Cardiac fibroblast (primary cell): ENCODE measurements around the gene R3HDM4.
A peak's percentile ranks its signal among the peaks of the same experiment; 100 is the strongest.

Source experiments
- DNase-seq, 2 donors: peaks; one replicate each; pipeline versions ENCODE4 v3.0.0 to v3.0.0-alpha.2; 2010; ENCODE audit warnings: low read depth in 2 of 2
- H3K4me3 ChIP-seq, 2 donors: replicated peaks in 1 of 2; 1 replicate in 1 of 2; 2 replicates in 1 of 2; pipeline ENCODE4 v1.5.1; 2011; ENCODE audit warnings: low read depth in 2 of 2, low read length in 2 of 2, mild to moderate bottlenecking in 2 of 2, moderate library complexity in 1 of 2
- CTCF ChIP-seq: IDR thresholded peaks from one replicate; pipeline ENCODE4 v1.5.1; 2011; ENCODE audit warnings: low read depth, mild to moderate bottlenecking, low read length, inconsistent platforms

The R3HDM4 gene

GRCh38 chr19:911197-912033 lies 1.6 kb downstream of the R3HDM4 start:
- no peak for TF ChIP-seq CTCF
- H3K4me3 ChIP-seq, result peak overlapping the region; percentile 13 to 38
- no peak for DNase-seq

DNA sequence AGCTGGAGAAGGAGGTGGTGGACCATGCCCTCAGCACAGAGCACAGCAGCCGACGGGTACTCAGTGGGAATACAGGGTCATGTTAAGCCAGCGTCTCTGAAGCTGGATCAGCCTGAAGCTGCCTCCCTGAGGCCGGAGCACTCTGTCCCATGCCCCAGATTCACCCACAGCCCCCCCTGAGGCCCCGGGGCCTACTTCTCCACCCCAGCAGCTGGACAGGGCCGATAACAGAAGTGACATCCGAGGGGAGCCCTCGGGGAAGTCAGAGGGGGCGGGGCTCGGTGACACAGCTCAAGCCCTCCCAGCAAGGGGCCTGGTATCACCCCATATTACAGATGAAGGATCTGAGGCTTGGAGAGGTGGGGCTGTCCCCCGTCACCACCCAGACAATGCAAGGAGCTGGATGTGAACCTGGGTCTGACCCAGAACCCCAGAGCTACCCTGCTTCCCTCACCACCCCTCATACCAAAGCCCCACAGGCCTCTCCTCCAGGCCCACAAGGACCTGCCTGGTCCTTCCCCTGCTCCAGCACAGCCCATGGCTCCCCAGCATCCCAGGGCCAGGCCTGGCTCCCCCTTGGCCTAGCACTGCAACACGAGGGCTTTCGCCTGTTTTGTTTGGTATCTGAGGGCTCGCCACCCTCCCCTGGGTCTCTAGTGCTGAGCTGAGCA lies 5.7 kb downstream of the R3HDM4 start:
- no peak overlapping the region for H3K4me3 ChIP-seq
- TF ChIP-seq CTCF, result no peak
- no peak for DNase-seq

DNA sequence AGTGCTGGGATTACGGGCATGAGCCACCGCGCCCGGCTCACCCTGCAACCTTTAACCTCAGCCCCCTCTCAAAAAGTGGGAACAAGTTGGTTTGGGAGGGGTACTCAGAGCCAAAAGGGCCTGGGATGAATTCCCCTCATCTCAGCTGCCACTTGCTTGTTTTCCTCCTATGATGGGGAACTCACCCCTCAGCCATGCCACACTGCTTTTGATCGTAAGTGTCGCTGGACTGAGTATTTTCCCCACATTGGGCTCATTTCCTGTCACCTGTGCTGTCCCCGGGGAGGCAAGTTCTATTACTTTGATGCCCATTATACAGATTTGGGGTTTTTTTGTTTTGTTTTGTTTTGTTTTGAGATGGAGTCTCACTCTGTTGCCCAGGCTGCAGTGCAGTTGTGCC lies 6.5 kb downstream of the R3HDM4 start:
- TF ChIP-seq CTCF, result no peak
- H3K4me3 ChIP-seq, result no peak overlapping the region
- no peak for DNase-seq

DNA sequence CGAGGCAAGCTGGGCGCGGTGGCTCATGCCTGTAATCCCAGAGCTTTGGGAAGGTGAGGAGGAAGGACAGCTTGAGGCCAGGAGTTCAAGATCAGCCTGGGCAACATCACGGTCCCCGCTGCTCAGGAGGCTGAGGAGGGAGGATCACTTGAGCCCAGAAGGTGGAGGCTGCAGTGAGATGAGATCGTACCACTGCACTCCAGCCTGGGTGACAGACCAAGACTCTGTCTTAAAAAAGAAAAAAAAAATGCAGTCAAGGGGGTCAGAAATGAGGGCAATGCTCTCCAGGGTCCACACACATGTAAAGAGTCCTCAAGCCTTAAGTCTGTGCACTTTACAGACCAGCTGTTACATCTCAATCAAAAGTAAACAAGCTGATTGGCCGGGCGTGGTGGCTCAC lies 8.5 kb downstream of the R3HDM4 start:
- DNase-seq, result no peak
- TF ChIP-seq CTCF, result no peak
- no peak overlapping the region for H3K4me3 ChIP-seq

DNA sequence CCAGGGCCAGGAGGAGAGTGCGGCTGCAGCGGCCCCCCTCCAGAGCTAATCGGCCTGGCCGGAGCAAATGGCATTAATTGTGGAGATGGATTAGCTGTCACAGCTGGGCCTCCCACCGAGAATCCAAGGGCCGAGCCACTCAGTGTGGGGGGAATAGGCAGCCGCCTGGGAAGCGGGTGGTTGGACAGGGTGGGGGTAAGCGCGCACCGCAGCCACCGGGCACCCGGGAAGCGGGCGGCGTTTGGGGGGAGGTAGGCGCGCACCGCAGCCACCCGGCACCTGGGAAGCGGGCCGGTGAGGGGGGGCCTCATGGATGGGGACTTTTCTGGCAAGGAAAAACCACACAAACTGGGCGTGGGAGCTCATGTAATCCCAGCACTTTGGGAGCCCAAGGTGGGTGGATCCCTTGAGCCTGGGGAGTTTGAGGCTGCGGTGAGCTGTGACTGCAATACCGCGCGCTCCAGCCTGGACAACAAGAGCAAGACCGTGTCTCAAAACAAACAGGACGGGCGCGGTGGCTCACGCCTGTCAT lies 9.7 kb downstream of the R3HDM4 start:
- no peak overlapping the region for H3K4me3 ChIP-seq

More for the DNA sequence above, 9.7 kb downstream of the R3HDM4 start:
- no peak for DNase-seq
- TF ChIP-seq CTCF, result no peak
